MG63 (cell line): ENCODE data around the gene RELL2. TPM values are rescaled to one million over a fixed set of nuclear protein-coding genes. Genes with fewer than 3 reads are reported as not detected.
A peak's percentile ranks its signal among the peaks of the same experiment; 100 is the strongest.

Source experiments
- DNase-seq: peaks from one replicate; pipeline ENCODE4 v3.0.0-alpha.2; 2020
- H3K27me3 ChIP-seq: fragments of 250-450 bp; sonication (Bioruptor Pico); 2 replicates; pipeline ENCODE4 v1.5.1; 2020; ENCODE audit warnings: mild to moderate bottlenecking, moderate library complexity
- H3K36me3 ChIP-seq: fragments of 250-450 bp; sonication (Bioruptor Pico); 2 replicates; pipeline ENCODE4 v1.5.1; 2020; ENCODE audit warnings: mild to moderate bottlenecking, moderate library complexity
- H3K4me3 ChIP-seq: fragments of 250-450 bp; sonication (Bioruptor Pico); 2 replicates; pipeline ENCODE4 v1.5.1; 2020; ENCODE audit warnings: mild to moderate bottlenecking, moderate library complexity
- H3K9me3 ChIP-seq: fragments of 250-450 bp; sonication (Bioruptor Pico); 2 replicates; pipeline ENCODE4 v1.5.1; 2020; ENCODE audit warnings: mild to moderate bottlenecking, moderate library complexity
- total RNA-seq: library from RNA; depleted of rRNA; stranded (reverse); fragments of >200 nt; shearing (Covaris generic); gene quantifications from 2 replicates; pipeline ENCODE4 v1.2.3, GENCODE V29; 2014; ENCODE audit warnings: low replicate concordance

RELL2 gene
- total RNA-seq, 1 experiment from 2014 or later: 15.1 TPM

DNA sequence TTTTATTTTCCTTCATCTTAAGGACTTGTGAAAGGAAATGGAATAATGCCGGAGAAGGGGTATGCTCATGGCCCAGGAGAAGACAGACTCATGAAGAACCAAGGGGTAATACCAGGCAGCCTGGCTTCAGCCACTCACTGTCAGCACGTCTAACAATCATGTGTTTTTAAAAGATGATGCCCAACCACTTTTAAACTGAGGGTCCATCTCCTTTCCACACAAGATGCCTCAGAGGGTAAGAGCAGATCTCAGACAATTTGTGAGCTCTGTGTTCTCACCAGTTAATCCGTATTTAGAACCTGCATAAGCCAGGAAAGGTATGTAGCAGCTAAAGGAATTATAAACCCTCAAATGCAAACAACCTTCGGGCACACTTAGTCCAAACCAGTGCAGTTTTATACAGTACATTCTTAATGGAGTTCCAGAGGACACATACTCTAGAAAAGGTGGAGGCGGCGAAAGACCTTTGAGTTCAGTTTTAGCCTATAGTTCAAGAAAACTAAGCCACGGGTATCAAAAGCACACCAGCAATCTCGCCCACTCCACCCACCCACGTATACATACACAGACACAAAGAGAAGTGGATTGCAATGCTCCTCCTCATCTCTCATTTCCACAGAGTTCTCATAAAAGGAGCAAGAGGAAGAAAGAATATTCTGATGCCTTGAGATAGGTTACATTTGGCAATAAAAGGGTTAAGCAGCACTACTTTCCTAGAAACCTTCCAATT is 20.6 kb upstream of the RELL2 start:
- Histone ChIP-seq H3K4me3 (no peak overlapping the region), H3K27me3 (no peaks in the 10 kb centered on the region), H3K36me3 (peaks cover 50% of the 10 kb centered on the region), H3K9me3 (no peaks in the 10 kb centered on the region; the same call in 1 of the 2 replicates)
- DNase-seq: no peak

- DNase-seq: no peak
- H3K27me3 ChIP-seq: no peaks in the 10 kb centered on the region
- no peaks in the 10 kb centered on the region; the same call in 1 of the 2 replicates for H3K9me3 ChIP-seq
- peak overlapping the region; percentile 88 for H3K4me3 ChIP-seq
- H3K36me3 ChIP-seq: peaks cover 50% of the 10 kb centered on the region
Observed at GRCh38 chr5:141617128-141617527, 19.7 kb upstream of the RELL2 start.

- peaks cover 51% of the 10 kb centered on the region for H3K36me3 ChIP-seq
- H3K27me3 ChIP-seq: no peaks in the 10 kb centered on the region
- H3K9me3 ChIP-seq: no peaks in the 10 kb centered on the region; the same call in 1 of the 2 replicates
- DNase-seq: no peak
- H3K4me3 ChIP-seq: peak overlapping the region; percentile 88
Observed at GRCh38 chr5:141617682-141618029, 19.1 kb upstream of the RELL2 start.

- Histone ChIP-seq H3K36me3 (peaks cover 56% of the 10 kb centered on the region), H3K27me3 (no peaks in the 10 kb centered on the region), H3K9me3 (no peaks in the 10 kb centered on the region; the same call in 1 of the 2 replicates), H3K4me3 (peak overlapping the region; percentile 88)
- DNase-seq: peak; percentile 60
Observed at GRCh38 chr5:141618030-141618803, 18.6 kb upstream of the RELL2 start.

DNA sequence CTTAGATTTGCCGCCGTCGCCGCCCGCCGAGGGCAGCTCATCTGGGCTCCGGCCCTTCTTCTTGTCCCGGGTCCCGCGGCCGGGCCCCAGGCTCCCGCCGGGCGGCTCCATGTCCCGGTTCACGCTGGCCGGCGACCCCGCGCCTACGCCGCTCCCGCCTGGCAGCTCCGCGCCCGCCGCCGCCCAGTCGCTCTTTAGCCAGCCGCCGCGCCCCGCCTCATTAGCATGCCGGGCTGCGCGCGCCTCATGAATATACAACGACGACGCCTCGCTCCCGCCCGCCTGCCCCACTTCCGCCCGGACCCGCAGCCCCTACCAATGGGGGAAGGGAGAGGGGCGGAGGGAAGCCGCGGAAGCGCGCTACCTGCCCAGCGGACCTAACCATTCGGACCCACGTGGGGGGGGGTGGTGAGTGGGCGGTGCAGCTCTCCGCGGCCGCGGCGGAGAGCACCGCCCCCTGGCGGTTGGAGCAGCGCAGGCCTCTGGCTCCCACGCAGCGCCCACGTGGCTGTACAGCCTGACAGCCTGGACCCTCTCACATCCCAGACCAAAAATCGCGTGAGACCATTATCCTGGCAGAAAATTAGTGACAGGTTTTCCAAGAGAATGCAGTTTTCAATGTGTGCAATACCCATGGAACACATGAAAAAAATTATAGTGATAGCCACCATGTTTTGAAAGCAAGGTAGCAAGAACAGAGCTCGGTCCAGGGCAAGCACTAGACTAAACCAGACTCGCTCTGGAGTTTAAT is 17.8 kb upstream of the RELL2 start, which contains the start of gene DIAPH1:
DIAPH1 (minus strand) TSS at position 197 of the 751 bp plus-strand sequence; CDS start at position 111, 86 bp downstream.
- Histone ChIP-seq H3K27me3 (no peaks in the 10 kb centered on the region), H3K4me3 (peak within 1 kb of the TSS; percentile 88), H3K9me3 (no peaks in the 10 kb centered on the region; the same call in 1 of the 2 replicates), H3K36me3 (peaks cover 59% of the 10 kb centered on the region)
- DNase-seq: peak; percentile 99

- no peak overlapping the region for H3K4me3 ChIP-seq
- no peaks in the 10 kb centered on the region for H3K9me3 ChIP-seq
- H3K27me3 ChIP-seq: no peaks in the 10 kb centered on the region
- DNase-seq: no peak
- H3K36me3 ChIP-seq: peaks cover 75% of the 10 kb centered on the region
Observed at GRCh38 chr5:141623186-141623585, 13.6 kb upstream of the RELL2 start.

DNA sequence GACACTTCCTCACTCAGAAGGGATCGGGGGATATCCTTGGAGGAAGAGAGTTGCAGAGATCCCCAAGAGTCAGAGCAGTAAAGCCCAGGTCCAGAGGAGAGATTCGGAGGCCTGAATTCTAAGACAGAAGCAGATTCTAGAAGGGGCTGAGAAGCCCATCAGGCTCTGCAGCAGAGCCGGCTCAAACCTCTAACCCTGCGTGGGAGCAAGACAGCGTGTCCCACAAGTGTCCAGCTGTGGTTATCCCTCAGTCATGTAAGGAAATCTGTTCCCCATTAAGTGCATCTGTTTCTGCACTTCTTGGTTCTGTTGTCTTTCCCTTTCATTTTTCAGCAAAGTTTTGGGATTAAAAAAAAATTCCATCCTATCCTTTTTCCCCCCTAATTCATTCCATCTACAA is 13.2 kb upstream of the RELL2 start:
- DNase-seq: no peak
- no peak overlapping the region for H3K4me3 ChIP-seq
- peaks cover 79% of the 10 kb centered on the region for H3K36me3 ChIP-seq
- H3K9me3 ChIP-seq: no peaks in the 10 kb centered on the region
- H3K27me3 ChIP-seq: no peaks in the 10 kb centered on the region

DNA sequence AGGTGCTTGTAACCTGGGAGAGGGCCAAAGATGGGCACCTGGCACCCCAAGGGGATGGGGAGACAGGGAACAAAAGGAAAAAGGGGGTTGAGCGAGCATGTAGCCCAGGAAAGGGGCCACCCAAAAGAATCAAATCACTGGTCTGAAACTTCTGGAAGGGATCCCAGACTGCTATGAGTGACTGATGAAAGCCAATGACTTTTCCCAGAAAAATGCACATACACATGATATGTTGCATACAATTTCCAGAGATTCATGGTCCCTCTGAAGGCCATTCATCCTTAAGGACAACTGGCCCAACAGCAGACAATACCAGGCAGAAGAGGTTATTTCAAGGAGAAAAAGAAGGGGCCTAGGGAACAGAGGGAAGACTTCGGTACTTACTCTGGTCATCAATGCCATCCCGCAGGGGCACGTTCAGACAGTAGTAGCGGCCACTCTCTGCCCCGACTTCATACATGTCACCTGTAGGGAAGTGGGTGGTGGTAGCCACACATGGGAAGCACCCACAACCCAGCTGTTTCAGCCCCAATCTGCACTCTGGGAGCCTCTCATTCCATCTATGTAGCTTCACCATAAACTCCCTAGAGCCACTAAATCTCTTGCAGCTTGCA is 8.5 kb upstream of the RELL2 start:
- DNase-seq: no peak
- peaks cover 90% of the 10 kb centered on the region for H3K36me3 ChIP-seq
- no peaks in the 10 kb centered on the region for H3K9me3 ChIP-seq
- H3K4me3 ChIP-seq: no peak overlapping the region
- H3K27me3 ChIP-seq: no peaks in the 10 kb centered on the region

GRCh38 chr5:141630570-141631140 is 6.1 kb upstream of the RELL2 start:
- Histone ChIP-seq H3K36me3 (peaks cover 90% of the 10 kb centered on the region), H3K4me3 (no peak overlapping the region), H3K27me3 (no peaks in the 10 kb centered on the region), H3K9me3 (no peaks in the 10 kb centered on the region)
- no peak for DNase-seq

DNA sequence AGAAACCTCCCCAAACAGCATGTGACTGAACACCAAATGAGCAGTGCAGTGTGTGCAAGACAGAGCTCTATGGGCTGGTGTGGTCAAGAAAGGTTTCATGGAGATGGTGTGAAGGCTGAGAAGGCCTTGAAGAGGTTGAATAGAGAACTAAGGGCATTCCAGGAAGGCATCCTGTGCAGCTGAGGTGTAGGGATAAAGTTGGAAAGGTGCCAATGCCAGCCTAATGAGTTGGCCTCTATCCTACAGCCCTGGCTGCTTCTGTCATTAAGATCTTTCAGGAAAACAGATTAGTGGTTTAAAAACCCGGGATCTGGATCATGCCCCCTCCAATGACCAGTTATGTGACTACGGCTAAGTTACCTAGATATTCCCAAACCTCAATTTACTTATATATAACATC is 4.1 kb upstream of the RELL2 start:
- no peak overlapping the region for H3K4me3 ChIP-seq
- H3K27me3 ChIP-seq: no peaks in the 10 kb centered on the region; the same call in 1 of the 2 replicates
- DNase-seq: no peak
- peaks cover 75% of the 10 kb centered on the region for H3K36me3 ChIP-seq
- H3K9me3 ChIP-seq: no peaks in the 10 kb centered on the region

DNA sequence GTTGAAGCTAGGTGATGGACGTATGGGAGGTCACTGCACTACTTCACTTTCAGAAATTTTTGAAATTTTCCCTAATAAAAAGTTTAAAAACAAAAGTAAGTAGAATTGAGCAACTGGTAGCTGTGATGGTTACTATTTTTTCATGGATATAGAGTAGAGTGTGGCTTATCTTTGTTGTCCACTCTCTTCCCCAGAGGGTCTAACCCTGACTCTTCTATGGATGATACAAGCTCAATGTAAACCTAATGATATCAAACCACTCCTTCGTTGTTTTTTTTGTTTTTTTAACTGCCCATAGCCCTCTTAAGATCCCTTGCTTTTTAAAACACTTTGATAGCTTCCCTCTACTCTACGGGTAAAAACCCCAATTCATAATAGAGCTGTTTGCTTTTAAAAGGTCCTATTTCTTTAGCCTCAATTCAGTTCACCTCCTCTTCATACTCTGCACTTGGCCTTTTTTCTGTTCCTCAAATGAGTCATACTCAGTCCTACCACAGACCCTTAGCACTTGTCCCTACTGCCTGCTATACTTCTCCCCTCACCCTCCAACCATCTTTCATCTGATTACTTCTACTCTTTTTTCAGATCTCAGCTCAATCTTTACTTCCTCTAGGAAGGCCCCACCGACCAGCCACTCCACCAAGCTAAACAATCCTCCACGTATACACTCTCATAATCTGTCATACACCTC is 2.8 kb upstream of the RELL2 start:
- Histone ChIP-seq H3K9me3 (no peaks in the 10 kb centered on the region), H3K4me3 (no peak overlapping the region), H3K36me3 (peaks cover 61% of the 10 kb centered on the region), H3K27me3 (no peaks in the 10 kb centered on the region; the same call in 1 of the 2 replicates)
- DNase-seq: no peak

GRCh38 chr5:141634720-141635119 is 2.1 kb upstream of the RELL2 start:
- H3K4me3 ChIP-seq: no peak overlapping the region; the same call in 1 of the 2 replicates
- H3K9me3 ChIP-seq: no peaks in the 10 kb centered on the region
- H3K27me3 ChIP-seq: no peaks in the 10 kb centered on the region; the same call in 1 of the 2 replicates
- H3K36me3 ChIP-seq: peaks cover 58% of the 10 kb centered on the region
- DNase-seq: no peak

DNA sequence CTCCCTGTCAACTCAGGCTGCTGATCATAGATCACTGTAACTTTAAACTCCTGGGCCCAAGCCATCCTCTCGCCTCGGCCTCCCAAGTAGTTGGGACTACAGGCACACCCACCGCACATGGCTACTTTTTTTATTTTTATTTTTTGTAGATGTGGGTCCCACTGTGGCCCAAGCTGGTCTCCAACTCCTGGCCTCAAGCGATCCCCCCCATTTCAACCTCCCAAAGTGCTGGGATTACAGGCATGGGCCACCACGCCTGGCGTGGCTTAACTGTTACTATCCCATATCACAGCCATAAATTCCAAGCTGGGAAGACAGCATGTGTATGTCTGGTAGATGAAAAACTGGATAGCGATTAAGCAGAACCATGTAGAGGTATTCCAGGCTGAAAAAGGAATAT is 1.2 kb upstream of the RELL2 start:
- peaks cover 49% of the 10 kb centered on the region for H3K36me3 ChIP-seq
- peak overlapping the region; percentile 99 for H3K4me3 ChIP-seq
- H3K9me3 ChIP-seq: no peaks in the 10 kb centered on the region
- no peak for DNase-seq
- H3K27me3 ChIP-seq: no peaks in the 10 kb centered on the region; the same call in 1 of the 2 replicates

GRCh38 chr5:141636106-141636412 is 738 bp upstream of the RELL2 start:
- peak overlapping the region; percentile 99 for H3K4me3 ChIP-seq
- H3K36me3 ChIP-seq: peaks cover 46% of the 10 kb centered on the region
- H3K9me3 ChIP-seq: no peaks in the 10 kb centered on the region
- DNase-seq: no peak
- H3K27me3 ChIP-seq: no peaks in the 10 kb centered on the region; the same call in 1 of the 2 replicates

DNA sequence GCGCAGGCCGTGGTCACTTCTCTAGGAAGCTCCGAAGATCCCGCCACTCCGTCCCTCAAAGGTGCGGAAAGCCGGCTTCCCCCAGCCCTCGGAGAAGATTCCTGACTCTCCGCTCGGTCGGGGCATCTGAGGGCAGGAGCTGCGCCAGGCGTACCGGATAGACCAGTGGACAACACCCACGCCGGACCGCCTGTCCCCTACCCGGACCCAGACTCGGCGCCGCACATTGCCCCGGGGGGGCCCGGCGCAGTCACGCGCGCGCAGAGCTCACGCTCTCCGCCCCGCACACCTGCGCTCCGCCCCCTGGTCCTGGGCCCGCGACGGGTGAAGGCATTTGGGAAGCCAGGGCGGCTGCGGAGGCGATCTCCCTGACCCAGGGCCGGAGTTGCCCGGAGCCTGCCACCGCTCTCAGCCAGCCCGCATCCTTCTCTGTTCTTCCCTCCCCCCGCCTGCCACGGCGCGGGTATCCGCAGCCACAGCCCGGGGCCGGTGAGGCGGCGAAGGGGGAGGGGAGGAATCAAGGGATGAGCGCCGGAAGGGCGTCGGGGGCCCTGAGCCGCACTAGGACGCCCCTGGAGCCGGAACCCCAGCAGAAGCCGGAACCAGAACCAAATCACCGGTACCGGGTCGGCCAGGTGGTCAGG is 448 bp downstream of the RELL2 start:
- peak overlapping the region; percentile 99 for H3K4me3 ChIP-seq
- DNase-seq: peak; percentile 38
- no peaks in the 10 kb centered on the region; the same call in 1 of the 2 replicates for H3K27me3 ChIP-seq
- H3K9me3 ChIP-seq: no peaks in the 10 kb centered on the region
- peaks cover 37% of the 10 kb centered on the region for H3K36me3 ChIP-seq
